H7 (cell line): ENCODE data around the gene NEUROD6. TPM values are rescaled to one million over a fixed set of nuclear protein-coding genes. Genes with fewer than 3 reads are reported as not detected.

Experiments
- DNase-seq: peaks from one replicate; pipeline ENCODE4 v3.0.0; 2012
- H3K27me3 ChIP-seq: 2 replicates; pipeline ENCODE4 v1.6.0; 2011; ENCODE audit warnings: mild to moderate bottlenecking, low read length; ENCODE audit not compliant: control insufficient read depth, insufficient read depth
- H3K36me3 ChIP-seq: replicated peaks from 2 replicates; pipeline ENCODE4 v1.5.1; 2011; ENCODE audit warnings: low read length; ENCODE audit not compliant: control insufficient read depth, insufficient read depth
- H3K4me3 ChIP-seq: 2 replicates; pipeline ENCODE4 v1.5.1; 2011; ENCODE audit warnings: low read depth, mild to moderate bottlenecking, control low read depth, low read length, moderate library complexity; ENCODE audit not compliant: insufficient read depth
- total RNA-seq: library from RNA; depleted of rRNA; stranded (reverse); fragments of >200 nt; shearing (Covaris generic); gene quantifications from 2 replicates; pipeline ENCODE4 v1.2.3, GENCODE V29; 2014

The NEUROD6 gene
- total RNA-seq, 1 experiment from 2014 or later = not detected

DNA sequence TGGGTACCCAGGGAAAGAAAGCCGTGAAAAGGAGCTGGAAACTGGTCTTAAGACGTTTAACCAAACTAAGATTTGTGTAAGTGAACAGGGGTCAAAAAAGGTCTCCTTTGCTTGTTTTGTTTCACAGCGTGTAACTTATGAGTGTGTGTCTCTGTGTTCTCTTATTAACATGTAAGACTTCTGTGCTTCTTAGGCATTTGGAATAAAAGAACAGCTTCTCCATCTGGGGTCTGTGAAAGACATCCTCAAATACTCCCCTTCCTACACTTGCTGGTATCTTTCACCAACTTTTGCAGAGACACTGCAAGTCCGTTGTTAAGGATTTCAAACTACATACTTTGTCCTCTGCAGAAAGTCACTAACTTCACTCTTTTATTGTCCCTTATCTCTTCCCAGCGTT lies 615 bp upstream of the NEUROD6 start:
- Histone ChIP-seq H3K4me3 (no peak overlapping the region), H3K36me3 (no peaks in the 10 kb centered on the region), H3K27me3 (peaks cover 13% of the 10 kb centered on the region)
- no peak for DNase-seq

DNA sequence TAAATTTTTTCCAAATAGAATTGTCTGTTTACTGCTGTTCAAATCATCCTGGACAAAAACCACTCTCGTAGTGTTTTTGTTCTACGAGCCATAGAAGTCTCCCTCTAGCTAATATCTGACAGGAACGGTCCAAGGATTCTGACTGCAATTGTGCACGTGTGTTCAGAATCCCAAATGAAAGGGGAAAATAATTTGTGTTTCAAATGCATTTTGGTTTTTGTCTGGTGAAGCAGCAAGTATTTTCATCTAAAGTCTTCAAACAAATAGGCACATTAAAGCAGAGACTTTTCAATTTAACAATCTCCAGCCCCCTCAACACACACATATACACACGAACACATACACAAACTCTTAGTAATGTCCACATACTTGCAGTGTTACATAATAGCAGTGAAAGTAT lies 475 bp downstream of the NEUROD6 start:
- no peak for DNase-seq
- Histone ChIP-seq H3K27me3 (peaks cover 20% of the 10 kb centered on the region), H3K4me3 (no peak overlapping the region), H3K36me3 (no peaks in the 10 kb centered on the region)

DNA sequence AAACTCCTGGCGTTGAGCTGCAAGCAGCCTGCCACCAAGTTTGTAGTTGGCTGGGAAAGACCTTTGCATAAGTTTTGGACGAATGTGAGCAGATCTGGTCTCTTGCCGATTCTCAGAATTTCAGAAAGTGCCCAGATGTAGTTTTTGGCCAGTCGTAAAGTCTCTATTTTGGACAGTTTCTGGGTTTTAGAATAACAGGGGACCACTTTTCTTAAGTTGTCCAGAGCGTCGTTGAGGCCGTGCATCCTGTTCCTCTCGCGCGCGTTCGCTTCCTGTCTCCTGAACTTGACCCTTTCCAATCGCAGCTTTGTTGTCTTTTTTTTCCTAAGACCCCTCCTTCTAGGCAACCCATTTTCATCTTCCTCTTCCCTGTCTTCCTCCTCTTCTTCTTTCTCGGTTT lies 1.8 kb downstream of the NEUROD6 start:
- Histone ChIP-seq H3K4me3 (no peak overlapping the region), H3K27me3 (peaks cover 20% of the 10 kb centered on the region), H3K36me3 (no peaks in the 10 kb centered on the region)
- DNase-seq = no peak

DNA sequence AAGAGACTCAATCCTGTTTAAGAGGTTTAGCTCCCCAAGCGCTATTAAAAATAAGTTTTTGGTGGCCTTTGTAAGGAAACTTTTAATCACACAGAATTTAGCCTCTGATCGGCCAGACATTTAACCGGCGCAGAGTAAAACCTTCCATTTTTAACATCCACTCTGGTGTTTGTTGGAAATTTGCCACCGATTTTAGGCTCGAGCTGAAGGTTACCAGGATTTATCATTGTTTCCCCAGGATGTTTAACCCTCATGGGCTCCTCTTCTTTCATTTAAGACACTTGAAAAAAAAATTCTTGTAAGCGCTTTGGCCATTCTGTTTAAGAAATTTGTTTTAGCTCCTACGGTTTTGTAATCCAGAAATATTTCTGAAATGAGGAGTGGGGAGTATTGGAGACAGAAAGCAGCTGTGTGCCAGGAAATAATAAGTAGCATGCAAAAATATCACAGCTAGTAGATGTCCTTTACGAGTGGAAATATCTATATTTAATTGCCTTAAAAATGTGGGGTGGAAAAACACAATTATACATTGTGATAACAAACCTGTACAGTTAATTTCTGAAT lies 3.4 kb downstream of the NEUROD6 start:
- Histone ChIP-seq H3K27me3 (peaks cover 20% of the 10 kb centered on the region), H3K4me3 (peak overlapping the region; percentile 42; the same call in 1 of the 2 replicates)
- no peak for DNase-seq

DNA sequence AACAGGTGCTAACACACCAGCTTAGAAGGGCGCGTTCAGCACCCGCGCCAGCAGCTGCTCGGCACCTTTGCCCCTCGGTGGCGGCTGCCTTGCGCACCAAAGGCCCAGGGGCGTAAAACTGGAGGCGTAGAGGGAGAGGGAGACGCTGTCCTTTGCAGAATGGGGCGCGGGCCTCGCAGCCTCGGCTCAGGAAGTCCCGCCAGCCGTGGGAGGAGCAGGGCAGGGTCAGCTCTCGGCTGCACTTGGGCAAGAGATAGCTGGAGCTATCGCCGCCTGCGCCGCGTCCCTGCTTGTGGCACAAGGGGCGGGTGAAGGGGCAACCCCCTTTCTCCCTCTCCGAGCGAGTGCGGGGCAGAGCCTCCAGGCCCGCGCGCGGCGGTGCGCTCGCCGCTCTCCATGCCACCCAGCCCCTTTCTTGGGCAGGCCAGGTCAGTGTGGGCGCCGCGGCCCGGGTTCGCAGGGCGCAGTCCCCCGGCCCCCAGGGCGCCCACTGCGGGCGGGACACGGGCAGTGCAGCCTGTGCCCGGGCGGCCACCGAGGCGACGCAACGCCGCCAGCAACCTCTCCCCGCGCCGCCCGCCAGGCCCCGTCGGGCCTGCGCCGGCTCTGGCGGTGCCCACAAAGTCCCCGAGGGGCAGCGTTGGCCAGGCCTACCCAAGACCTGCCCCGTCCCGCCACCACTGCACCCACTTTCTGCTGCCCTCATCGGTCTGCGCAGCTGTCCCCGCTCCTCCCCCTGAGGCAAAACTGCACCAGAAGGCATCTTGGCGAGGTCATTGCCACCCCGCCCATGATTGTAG lies 4.1 kb downstream of the NEUROD6 start:
- peak overlapping the region; percentile 42 for H3K4me3 ChIP-seq
- no peaks in the 10 kb centered on the region for H3K36me3 ChIP-seq
- H3K27me3 ChIP-seq = peaks cover 20% of the 10 kb centered on the region
- DNase-seq = peak; percentile 85

More for the DNA sequence above, 3.4 kb downstream of the NEUROD6 start:
- H3K36me3 ChIP-seq = no peaks in the 10 kb centered on the region

DNA sequence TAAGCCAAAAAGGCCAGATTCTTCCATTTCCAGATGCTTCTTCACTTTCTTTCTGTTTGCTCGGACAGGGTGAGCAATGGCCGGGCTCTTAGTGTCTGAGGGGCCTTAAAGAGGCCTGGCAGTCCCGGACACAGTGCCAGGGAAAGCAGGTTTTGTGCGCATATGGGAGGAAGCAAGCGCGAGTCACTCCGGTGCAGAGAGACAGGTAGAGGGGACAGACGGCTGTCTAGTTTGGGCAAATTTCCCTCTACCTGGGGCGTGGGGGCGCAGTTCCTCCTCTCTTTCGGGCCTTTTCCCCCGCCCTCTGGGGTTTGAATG lies 4.7 kb downstream of the NEUROD6 start:
- Histone ChIP-seq H3K4me3 (peak overlapping the region; percentile 42; the same call in 1 of the 2 replicates), H3K36me3 (no peaks in the 10 kb centered on the region), H3K27me3 (peaks cover 20% of the 10 kb centered on the region)
- no peak for DNase-seq

DNA sequence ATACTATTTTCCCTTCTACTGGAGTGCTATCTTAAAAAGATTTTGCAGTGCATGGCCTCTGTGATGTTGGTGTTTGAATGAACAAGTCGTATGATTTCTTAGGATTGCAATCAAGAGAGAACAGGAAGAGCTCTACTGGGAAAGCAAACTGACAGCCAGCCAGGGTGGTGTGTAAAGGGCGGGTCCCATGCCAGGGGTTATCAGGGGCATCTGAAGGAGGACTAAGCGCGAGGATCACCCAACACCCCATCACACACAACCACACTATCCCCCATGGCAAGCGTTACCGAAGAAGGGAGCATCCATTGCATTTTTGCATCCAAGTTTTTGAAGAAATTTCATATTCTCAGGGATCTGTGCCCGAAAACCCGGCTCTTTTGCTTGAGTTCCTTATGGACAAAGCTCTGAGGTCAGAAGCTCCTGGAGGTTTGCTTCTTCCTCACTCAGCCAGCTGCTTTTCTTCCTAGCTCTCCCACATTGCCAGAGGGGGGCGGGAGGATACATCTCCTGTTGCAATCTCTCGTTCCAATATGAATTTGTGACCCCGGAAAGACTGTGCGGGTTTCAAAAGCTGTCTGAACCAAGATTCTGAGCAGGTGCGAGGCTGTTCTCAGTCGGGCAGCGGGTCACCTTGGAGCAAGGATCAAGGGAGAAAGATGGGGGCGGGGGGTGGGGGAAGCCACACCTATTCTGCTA lies 5.2 kb downstream of the NEUROD6 start:
- DNase-seq = peak; percentile 11
- no peaks in the 10 kb centered on the region for H3K36me3 ChIP-seq
- H3K27me3 ChIP-seq = peaks cover 20% of the 10 kb centered on the region
- H3K4me3 ChIP-seq = no peak overlapping the region

DNA sequence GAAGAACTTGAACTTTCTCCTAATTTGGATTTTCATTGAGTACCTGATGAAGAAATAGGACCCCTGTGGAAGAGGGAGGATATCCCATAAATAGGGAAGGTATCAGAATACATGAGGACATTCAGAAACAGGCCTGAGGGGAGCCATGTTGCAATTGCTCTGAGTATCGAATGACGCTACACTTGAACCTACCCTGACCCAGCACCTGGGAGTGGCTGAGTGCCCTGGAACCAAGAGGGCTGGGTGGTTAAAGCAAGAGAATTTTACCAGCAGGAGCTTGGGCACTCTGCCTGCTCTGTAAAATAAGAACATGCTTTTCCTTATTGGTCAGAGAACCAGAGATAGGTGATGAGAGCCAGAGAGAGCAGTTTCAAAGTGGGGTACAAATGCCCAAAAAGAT lies 7.2 kb downstream of the NEUROD6 start:
- DNase-seq = no peak
- peaks cover 20% of the 10 kb centered on the region for H3K27me3 ChIP-seq
- H3K4me3 ChIP-seq = no peak overlapping the region
- H3K36me3 ChIP-seq = no peaks in the 10 kb centered on the region

DNA sequence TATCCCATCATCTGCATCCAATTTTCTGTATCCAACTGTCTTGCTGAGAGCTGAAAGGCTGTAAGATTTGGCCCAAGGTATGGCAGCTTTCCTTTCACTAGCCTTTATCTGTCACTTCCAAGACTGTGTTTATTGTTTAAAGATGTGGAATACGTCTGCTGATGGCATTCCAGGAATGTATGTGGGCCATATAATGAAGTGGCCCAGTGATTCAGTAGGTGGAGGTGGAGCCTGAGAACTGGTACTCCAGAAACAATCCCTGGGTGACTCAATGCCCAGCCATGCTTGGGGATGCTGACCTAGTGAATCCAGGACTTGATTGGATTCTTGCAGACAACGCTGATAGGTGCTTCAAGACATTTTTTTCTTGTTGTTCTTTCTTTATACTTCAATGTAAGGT lies 13.5 kb downstream of the NEUROD6 start:
- DNase-seq = no peak
- H3K27me3 ChIP-seq = no peaks in the 10 kb centered on the region
- no peaks in the 10 kb centered on the region for H3K36me3 ChIP-seq
- H3K4me3 ChIP-seq = no peak overlapping the region

DNA sequence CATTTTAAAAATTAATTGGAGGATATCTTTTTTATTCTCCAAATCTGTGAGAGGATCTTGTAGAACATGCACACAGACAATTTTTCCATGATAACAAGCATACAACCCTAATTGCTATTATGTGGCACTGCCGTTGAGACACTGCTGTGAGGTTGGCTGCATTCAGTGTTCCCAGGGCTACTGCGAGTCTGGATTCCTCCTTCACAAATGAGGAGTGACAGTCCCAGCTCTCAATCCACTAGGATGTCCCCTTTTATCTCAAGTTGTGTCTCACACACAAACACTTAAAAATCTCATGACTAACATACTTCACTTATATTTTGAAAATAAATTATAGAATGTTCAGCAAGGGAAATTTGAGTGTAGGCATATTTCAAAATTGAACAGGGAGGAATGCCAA lies 14.1 kb downstream of the NEUROD6 start:
- H3K4me3 ChIP-seq = no peak overlapping the region
- H3K27me3 ChIP-seq = no peaks in the 10 kb centered on the region
- no peak for DNase-seq
- H3K36me3 ChIP-seq = no peaks in the 10 kb centered on the region

DNA sequence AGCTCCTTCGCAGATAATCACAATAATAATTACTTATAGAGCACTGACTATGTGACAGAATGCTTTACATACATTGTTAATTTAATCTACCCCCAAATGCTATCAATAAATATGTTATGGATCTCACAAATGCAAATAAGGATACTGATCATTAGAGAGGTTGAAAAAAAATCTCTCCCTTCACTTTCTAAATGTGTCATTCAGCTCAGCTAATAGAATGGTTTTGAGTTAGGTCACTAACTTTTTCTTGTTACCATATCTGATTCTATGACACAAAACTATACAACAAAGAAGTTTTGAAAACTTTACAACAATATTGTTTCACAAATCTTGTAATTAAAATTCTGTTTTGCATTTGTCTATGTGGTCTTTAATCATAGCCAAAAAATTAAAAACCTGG lies 17.4 kb downstream of the NEUROD6 start:
- H3K27me3 ChIP-seq = no peaks in the 10 kb centered on the region
- H3K4me3 ChIP-seq = no peak overlapping the region
- no peaks in the 10 kb centered on the region for H3K36me3 ChIP-seq
- DNase-seq = no peak

DNA sequence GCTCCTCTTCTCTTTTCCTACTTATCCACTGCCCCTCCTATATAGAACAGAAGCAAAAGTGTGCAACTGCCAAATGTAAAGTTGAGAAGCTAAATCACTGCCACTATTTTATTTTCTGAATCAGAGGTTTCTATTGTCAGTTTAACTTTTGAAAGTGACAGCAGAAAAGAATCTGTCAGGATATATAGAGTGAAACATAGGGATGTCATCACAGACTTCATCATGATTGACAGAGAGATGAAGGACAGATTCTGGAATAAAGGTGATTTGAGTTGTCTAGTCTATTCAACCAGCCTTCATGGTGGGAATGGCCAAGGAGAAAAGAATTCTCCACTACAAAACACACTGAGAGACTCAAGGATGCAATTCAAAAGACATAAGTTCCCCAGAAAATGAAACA lies 19.9 kb downstream of the NEUROD6 start:
- Histone ChIP-seq H3K27me3 (no peaks in the 10 kb centered on the region), H3K36me3 (no peaks in the 10 kb centered on the region), H3K4me3 (no peak overlapping the region)
- no peak for DNase-seq

DNA sequence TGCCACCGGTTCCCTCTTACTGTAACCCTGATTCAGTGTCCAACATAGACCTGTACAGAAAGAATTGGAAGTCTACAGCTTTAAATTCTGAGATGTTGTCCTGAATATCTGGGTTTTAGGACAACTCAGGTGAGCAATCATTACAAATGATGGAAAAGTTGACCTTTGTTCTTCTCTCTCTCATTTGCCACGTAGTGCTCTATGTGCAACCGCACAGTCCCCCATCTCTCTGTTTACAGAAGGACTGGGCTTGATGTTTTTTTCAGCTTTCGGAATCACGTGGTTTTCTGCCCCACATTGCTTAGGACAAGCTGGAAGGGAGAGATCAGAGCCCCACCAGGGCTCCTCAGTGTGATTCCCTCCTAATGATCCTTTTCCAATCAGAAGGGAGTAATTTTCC lies 22.2 kb downstream of the NEUROD6 start:
- H3K4me3 ChIP-seq = no peak overlapping the region
- H3K27me3 ChIP-seq = no peaks in the 10 kb centered on the region
- DNase-seq = no peak
- no peaks in the 10 kb centered on the region for H3K36me3 ChIP-seq

DNA sequence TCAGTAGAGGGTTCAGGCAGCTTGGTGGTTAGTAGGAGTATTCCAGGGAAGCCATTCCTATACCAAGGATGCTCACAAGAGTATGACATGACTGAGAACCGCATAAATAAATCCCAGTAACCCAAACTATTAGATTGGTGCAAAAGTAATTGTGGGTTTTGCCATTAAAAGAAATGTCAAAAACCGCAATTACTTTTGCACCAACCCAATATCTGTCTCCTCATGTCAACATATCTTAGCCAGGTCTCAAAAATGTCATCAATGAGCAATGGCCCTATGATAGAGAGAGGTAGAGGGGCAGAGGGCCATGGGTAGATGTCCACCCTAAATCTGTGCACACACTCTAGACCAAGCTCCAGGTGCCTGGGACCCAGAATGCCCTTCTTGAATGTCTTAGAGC lies 23.6 kb downstream of the NEUROD6 start:
- no peak for DNase-seq
- Histone ChIP-seq H3K27me3 (no peaks in the 10 kb centered on the region), H3K36me3 (no peaks in the 10 kb centered on the region), H3K4me3 (no peak overlapping the region)

DNA sequence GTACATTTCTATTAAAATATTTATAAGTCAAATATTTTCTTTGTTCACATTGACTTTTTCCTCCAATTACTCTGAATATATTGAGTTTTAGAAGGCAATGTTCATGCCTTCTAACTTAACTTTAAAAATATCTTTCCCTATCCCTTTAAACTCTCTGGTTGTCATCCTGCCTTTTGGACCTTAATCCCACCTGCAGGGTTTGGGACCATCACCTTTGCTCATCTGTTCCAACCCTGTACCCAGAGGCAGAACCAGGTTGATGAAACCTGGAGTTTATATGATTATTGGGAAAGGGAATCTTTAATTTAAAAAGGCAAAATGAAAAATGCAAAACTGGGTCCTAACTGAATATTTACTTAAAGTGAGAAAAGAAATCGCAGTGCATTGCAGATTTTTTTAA lies 24.8 kb downstream of the NEUROD6 start:
- no peak overlapping the region for H3K4me3 ChIP-seq
- H3K36me3 ChIP-seq = no peaks in the 10 kb centered on the region
- DNase-seq = no peak
- no peaks in the 10 kb centered on the region for H3K27me3 ChIP-seq
